Skeletal muscle satellite cell (primary cell): ENCODE data around the gene PXDC1. TPM values are rescaled to one million over a fixed set of nuclear protein-coding genes. Genes with fewer than 3 reads are reported as not detected.

ENCODE experiments used
- H3K27me3 ChIP-seq: 2 replicates; pipeline ENCODE4 v1.7.0; 2013; ENCODE audit warnings: low read length; ENCODE audit not compliant: control insufficient read depth, insufficient read depth
- H3K36me3 ChIP-seq: 2 replicates; pipeline ENCODE4 v1.7.0; 2013; ENCODE audit warnings: mild to moderate bottlenecking, control low read depth, low read length; ENCODE audit not compliant: insufficient read depth
- H3K4me1 ChIP-seq: 2 replicates; pipeline ENCODE4 v1.7.0; 2013; ENCODE audit warnings: low read length; ENCODE audit not compliant: control insufficient read depth, insufficient read depth
- H3K4me2 ChIP-seq: 2 replicates; pipeline ENCODE4 v1.7.0; 2013; ENCODE audit warnings: mild to moderate bottlenecking, low read length
- H3K4me3 ChIP-seq: 2 replicates; pipeline ENCODE4 v1.7.0; 2013; ENCODE audit warnings: low read length
- H3K9ac ChIP-seq: 2 replicates; pipeline ENCODE4 v1.7.0; 2013; ENCODE audit warnings: mild to moderate bottlenecking, low read depth, low read length, moderate library complexity
- H3K9me3 ChIP-seq: replicated peaks from 2 replicates; pipeline ENCODE4 v1.7.0; 2013; ENCODE audit warnings: mild to moderate bottlenecking, control low read depth, low read length
- total RNA-seq: library from RNA; depleted of rRNA; stranded (reverse); fragments of >200 nt; gene quantifications from 2 replicates; pipeline ENCODE4 v1.2.3, GENCODE V29; 2012; rRNA removed

The PXDC1 gene
- 31.2 and 33.6 TPM in 2 replicates for total RNA-seq

GRCh38 chr6:3751077-3751729, at the start of gene PXDC1:
Gene PXDC1 (minus strand): TSS chr6:3751713. CDS start chr6:3751531, 182 bp downstream.
- peak within 1 kb of the TSS; percentile 94 for H3K4me3 ChIP-seq
- H3K27me3 ChIP-seq: no peaks in the 10 kb centered on the region
- H3K36me3 ChIP-seq: peaks cover 33% of the 10 kb centered on the region
- no peaks in the 10 kb centered on the region for H3K9me3 ChIP-seq
- peak within 1 kb of the TSS; percentile 93 for H3K4me2 ChIP-seq
- H3K9ac ChIP-seq: peak within 1 kb of the TSS; percentile 97
- H3K4me1 ChIP-seq: peaks cover 32% of the 10 kb centered on the region

- no peaks in the 10 kb centered on the region for H3K36me3 ChIP-seq
Measured at GRCh38 chr6:3800850-3801591, 49.5 kb upstream of the PXDC1 start.

GRCh38 chr6:3799719-3800118, 48.2 kb upstream of the PXDC1 start:
- Histone ChIP-seq H3K9ac (no peak overlapping the region), H3K27me3 (no peaks in the 10 kb centered on the region), H3K36me3 (no peaks in the 10 kb centered on the region), H3K4me3 (no peak overlapping the region), H3K4me2 (no peak overlapping the region), H3K9me3 (no peaks in the 10 kb centered on the region), H3K4me1 (peaks cover 55% of the 10 kb centered on the region)

More at GRCh38 chr6:3800850-3801591, 49.5 kb upstream of the PXDC1 start:
- Histone ChIP-seq H3K4me1 (peaks cover 62% of the 10 kb centered on the region), H3K4me2 (no peak overlapping the region), H3K27me3 (no peaks in the 10 kb centered on the region), H3K9me3 (no peaks in the 10 kb centered on the region), H3K4me3 (no peak overlapping the region), H3K9ac (no peak overlapping the region)

- no peaks in the 10 kb centered on the region for H3K27me3 ChIP-seq
- H3K4me3 ChIP-seq: no peak overlapping the region
- no peaks in the 10 kb centered on the region for H3K36me3 ChIP-seq
- H3K9me3 ChIP-seq: no peaks in the 10 kb centered on the region
- peak overlapping the region; percentile 75 for H3K9ac ChIP-seq
- peaks cover 43% of the 10 kb centered on the region for H3K4me1 ChIP-seq
- peak overlapping the region; percentile 76 for H3K4me2 ChIP-seq
Measured at GRCh38 chr6:3798055-3798919, 46.8 kb upstream of the PXDC1 start.

GRCh38 chr6:3797231-3798054, 45.9 kb upstream of the PXDC1 start:
- Histone ChIP-seq H3K4me1 (peaks cover 38% of the 10 kb centered on the region), H3K4me3 (peak overlapping the region; percentile 29), H3K9ac (peak overlapping the region; percentile 75), H3K4me2 (peak overlapping the region; percentile 76), H3K27me3 (no peaks in the 10 kb centered on the region), H3K36me3 (no peaks in the 10 kb centered on the region), H3K9me3 (no peaks in the 10 kb centered on the region)

GRCh38 chr6:3796719-3797041, 45.2 kb upstream of the PXDC1 start:
- peaks cover 41% of the 10 kb centered on the region for H3K4me1 ChIP-seq
- H3K27me3 ChIP-seq: no peaks in the 10 kb centered on the region
- H3K9ac ChIP-seq: peak overlapping the region; percentile 75
- H3K4me2 ChIP-seq: no peak overlapping the region
- no peaks in the 10 kb centered on the region for H3K36me3 ChIP-seq
- H3K9me3 ChIP-seq: no peaks in the 10 kb centered on the region
- H3K4me3 ChIP-seq: peak overlapping the region; percentile 29

GRCh38 chr6:3795836-3796718, 44.6 kb upstream of the PXDC1 start:
- Histone ChIP-seq H3K36me3 (no peaks in the 10 kb centered on the region), H3K4me3 (no peak overlapping the region), H3K27me3 (no peaks in the 10 kb centered on the region), H3K9me3 (no peaks in the 10 kb centered on the region), H3K4me1 (peaks cover 43% of the 10 kb centered on the region), H3K4me2 (no peak overlapping the region), H3K9ac (peak overlapping the region; percentile 75)

GRCh38 chr6:3794092-3794491, 42.6 kb upstream of the PXDC1 start:
- peaks cover 43% of the 10 kb centered on the region for H3K4me1 ChIP-seq
- no peak overlapping the region for H3K9ac ChIP-seq
- H3K4me2 ChIP-seq: no peak overlapping the region
- H3K36me3 ChIP-seq: no peaks in the 10 kb centered on the region
- H3K27me3 ChIP-seq: no peaks in the 10 kb centered on the region
- H3K4me3 ChIP-seq: no peak overlapping the region
- H3K9me3 ChIP-seq: no peaks in the 10 kb centered on the region

GRCh38 chr6:3793545-3793944, 42.0 kb upstream of the PXDC1 start:
- no peaks in the 10 kb centered on the region for H3K9me3 ChIP-seq
- no peak overlapping the region for H3K9ac ChIP-seq
- peaks cover 40% of the 10 kb centered on the region for H3K4me1 ChIP-seq
- no peaks in the 10 kb centered on the region for H3K36me3 ChIP-seq
- H3K27me3 ChIP-seq: no peaks in the 10 kb centered on the region
- no peak overlapping the region for H3K4me3 ChIP-seq
- no peak overlapping the region for H3K4me2 ChIP-seq

- no peak overlapping the region for H3K9ac ChIP-seq
- no peaks in the 10 kb centered on the region for H3K36me3 ChIP-seq
- H3K27me3 ChIP-seq: no peaks in the 10 kb centered on the region
- H3K4me2 ChIP-seq: no peak overlapping the region
- no peak overlapping the region for H3K4me3 ChIP-seq
- peaks cover 21% of the 10 kb centered on the region for H3K4me1 ChIP-seq
- H3K9me3 ChIP-seq: no peaks in the 10 kb centered on the region
Measured at GRCh38 chr6:3791526-3792203, 40.2 kb upstream of the PXDC1 start.
